SK-N-SH (cell line): ENCODE results near the gene ATXN7. TPM values are rescaled to one million over a fixed set of nuclear protein-coding genes. Genes with fewer than 3 reads are reported as not detected.

ENCODE experiments used
- CTCF ChIA-PET: fragments of 300-600, 350-600 bp; formaldehyde crosslinking; extraction: SDS; loops from one replicate; lab custom pipeline; 2021; lab: Yijun Ruan, JAX
- POLR2A ChIA-PET: fragments of 350-600 bp; sonication (Branson Sonifier 250); formaldehyde crosslinking; extraction: SDS; loops from one replicate; lab custom pipeline; 2020; ENCODE audit warnings: antibody characterized with exemption, inconsistent platforms; lab: Yijun Ruan, JAX
- DNase-seq: peaks from one replicate; pipeline ENCODE4 v3.0.0; 2012
- H2AFZ ChIP-seq: fragments of 200-600 bp; sonication (generic); 2 replicates; pipeline ENCODE4 v1.8.1; 2016; ENCODE audit warnings: antibody characterized with exemption, mild to moderate bottlenecking, low read depth
- H3F3A ChIP-seq: fragments of 200-600 bp; sonication (generic); replicated peaks from 2 replicates; pipeline ENCODE3; 2016; ENCODE audit warnings: antibody characterized with exemption, mild to moderate bottlenecking; ENCODE audit not compliant: insufficient read depth
- H3K27ac ChIP-seq, 2 experiments: fragments of 200-500 bp in 1 of 2; fragments of 200-600 bp in 1 of 2; sonication (Bioruptor generic) in 1 of 2; sonication (generic), shearing (Covaris generic) in 1 of 2; 2 replicates each; pipeline versions ENCODE4 v1.5.1 to v1.6.1; 2014 to 2016; ENCODE audit warnings: low read depth in 2 of 2, inconsistent platforms in 1 of 2, low read length in 1 of 2, mild to moderate bottlenecking in 1 of 2, mixed read lengths in 1 of 2
- H3K27me3 ChIP-seq: fragments of 200-600 bp; sonication (generic), shearing (Covaris generic); 2 replicates; pipeline ENCODE4 v1.6.1; 2016; ENCODE audit warnings: mixed run types; ENCODE audit not compliant: insufficient read depth
- H3K36me3 ChIP-seq, 2 experiments: fragments of 200-500 bp in 1 of 2; fragments of 200-600 bp in 1 of 2; sonication (Bioruptor generic) in 1 of 2; sonication (generic) in 1 of 2; replicated peaks in 1 of 2; 2 replicates each; pipeline versions ENCODE3 to v1.5.1; 2014 to 2016; ENCODE audit warnings: low read length in 1 of 2, mild to moderate bottlenecking in 1 of 2; ENCODE audit not compliant: insufficient read depth in 2 of 2, control insufficient read depth in 1 of 2
- H3K4me1 ChIP-seq, 2 experiments: fragments of 200-500 bp in 1 of 2; fragments of 200-600 bp in 1 of 2; sonication (Bioruptor generic) in 1 of 2; sonication (generic), shearing (Covaris generic) in 1 of 2; 2 replicates each; pipeline versions ENCODE4 v1.5.1 to v1.6.1; 2014 to 2016; ENCODE audit warnings: low read depth in 1 of 2, low read length in 1 of 2, mixed run types in 1 of 2; ENCODE audit not compliant: insufficient read depth in 2 of 2, control insufficient read depth in 1 of 2
- H3K4me2 ChIP-seq: fragments of 200-600 bp; sonication (generic), shearing (Covaris generic); 2 replicates; pipeline ENCODE4 v1.6.1; 2017; ENCODE audit warnings: mixed run types
- H3K4me3 ChIP-seq, 2 experiments: fragments of 200-500 bp in 1 of 2; fragments of 200-600 bp in 1 of 2; sonication (Bioruptor generic) in 1 of 2; sonication (generic), shearing (Covaris generic) in 1 of 2; 2 replicates each; pipeline versions ENCODE4 v1.5.1 to v1.8.1; 2014 to 2016; ENCODE audit warnings: low read depth in 2 of 2, inconsistent platforms in 1 of 2, low read length in 1 of 2, mild to moderate bottlenecking in 1 of 2, mixed read lengths in 1 of 2, moderate library complexity in 1 of 2
- H3K79me2 ChIP-seq: fragments of 200-600 bp; sonication (generic); 2 replicates; pipeline ENCODE4 v1.8.1; 2017; ENCODE audit warnings: mild to moderate bottlenecking; ENCODE audit not compliant: insufficient read depth
- H3K9ac ChIP-seq: fragments of 200-600 bp; sonication (generic); 2 replicates; pipeline ENCODE4 v1.6.1; 2017; ENCODE audit warnings: mixed run types
- H3K9me2 ChIP-seq: fragments of 200-600 bp; sonication (generic); 2 replicates; pipeline ENCODE4 v1.6.1; 2017; ENCODE audit warnings: mixed run types
- H3K9me3 ChIP-seq: fragments of 200-600 bp; sonication (generic); 2 replicates; pipeline ENCODE4 v1.6.1; 2017; ENCODE audit warnings: mixed run types, mild to moderate bottlenecking, moderate library complexity
- H4K20me1 ChIP-seq: fragments of 200-600 bp; sonication (generic); 2 replicates; pipeline ENCODE4 v1.6.1; 2017; ENCODE audit warnings: mild to moderate bottlenecking, mixed run types; ENCODE audit not compliant: insufficient read depth
- CTCF ChIP-seq: fragments of 200-600 bp; sonication (generic); IDR thresholded peaks from 2 replicates; pipeline ENCODE4 v1.6.1; 2017; ENCODE audit warnings: antibody characterized with exemption, mild to moderate bottlenecking, moderate library complexity
- ELF1 ChIP-seq: IDR thresholded peaks from 2 replicates; pipeline ENCODE4 v1.4.0; 2012
- NRF1 ChIP-seq: IDR thresholded peaks from 2 replicates; pipeline ENCODE4 v1.6.1; 2012; ENCODE audit warnings: low read depth, mild to moderate bottlenecking, low read length
- PBX3 ChIP-seq: IDR thresholded peaks from 2 replicates; pipeline ENCODE4; 2012
- RAD21 ChIP-seq: IDR thresholded peaks from 2 replicates; pipeline ENCODE4 v1.6.1; 2012; ENCODE audit warnings: mild to moderate bottlenecking, low read length
- RXRA ChIP-seq: IDR thresholded peaks from 2 replicates; pipeline ENCODE4 v1.4.0; 2012; ENCODE audit warnings: low read depth, mild to moderate bottlenecking, borderline replicate concordance
- TEAD4 ChIP-seq: IDR thresholded peaks from 2 replicates; pipeline ENCODE4 v1.4.0; 2012; ENCODE audit warnings: mild to moderate bottlenecking, borderline replicate concordance; ENCODE audit not compliant: insufficient read depth
- USF1 ChIP-seq: IDR thresholded peaks from 2 replicates; pipeline ENCODE4 v1.4.0; 2012; ENCODE audit warnings: low read depth, borderline replicate concordance
- USF2 ChIP-seq: fragments of 150-350 bp; IDR thresholded peaks from 2 replicates; pipeline ENCODE4 v1.6.1; 2017; ENCODE audit warnings: antibody characterized with exemption, low read length, low read depth, borderline replicate concordance
- YY1 ChIP-seq: IDR thresholded peaks from 2 replicates; pipeline ENCODE4 v1.4.0; 2012; ENCODE audit warnings: low read depth, mild to moderate bottlenecking
- WGBS: methylation state at CpG from one replicate; pipeline ENCODE4 v1.1.6; 2017; ENCODE audit warnings: low lambda C conversion rate; 5-methylcytosine and 5-hydroxymethylcytosine counted together
- polyA plus RNA-seq, 3 experiments: library from polyadenylated mRNA; depleted of rRNA; stranded (reverse); fragments of >200 nt; gene quantifications; 2 replicates each; pipeline ENCODE4 v1.2.3, GENCODE V29; 2012
- TF ChIP-seq, protein P1 (sequence below): fragments of 150-350 bp; IDR thresholded peaks from 2 replicates; pipeline ENCODE4 v1.6.1; 2016; ENCODE audit warnings: mild to moderate bottlenecking, low read depth, low read length
- TF ChIP-seq, protein P2 (sequence below): IDR thresholded peaks from 2 replicates; pipeline ENCODE4 v1.6.1; 2012; ENCODE audit warnings: mild to moderate bottlenecking, low read depth, low read length, moderate library complexity

The ATXN7 gene
- polyA plus RNA-seq, 1 of the 3 experiments (the other 2 are of a cell fraction), result 6.2 TPM

GRCh38 chr3:63969876-63970275 lies 106.2 kb downstream of the ATXN7 start (continued):
- TF ChIP-seq, protein P1, sequence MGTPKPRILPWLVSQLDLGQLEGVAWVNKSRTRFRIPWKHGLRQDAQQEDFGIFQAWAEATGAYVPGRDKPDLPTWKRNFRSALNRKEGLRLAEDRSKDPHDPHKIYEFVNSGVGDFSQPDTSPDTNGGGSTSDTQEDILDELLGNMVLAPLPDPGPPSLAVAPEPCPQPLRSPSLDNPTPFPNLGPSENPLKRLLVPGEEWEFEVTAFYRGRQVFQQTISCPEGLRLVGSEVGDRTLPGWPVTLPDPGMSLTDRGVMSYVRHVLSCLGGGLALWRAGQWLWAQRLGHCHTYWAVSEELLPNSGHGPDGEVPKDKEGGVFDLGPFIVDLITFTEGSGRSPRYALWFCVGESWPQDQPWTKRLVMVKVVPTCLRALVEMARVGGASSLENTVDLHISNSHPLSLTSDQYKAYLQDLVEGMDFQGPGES, result no peak
- TF ChIP-seq RXRA, result no peak
- TF ChIP-seq, protein P2, sequence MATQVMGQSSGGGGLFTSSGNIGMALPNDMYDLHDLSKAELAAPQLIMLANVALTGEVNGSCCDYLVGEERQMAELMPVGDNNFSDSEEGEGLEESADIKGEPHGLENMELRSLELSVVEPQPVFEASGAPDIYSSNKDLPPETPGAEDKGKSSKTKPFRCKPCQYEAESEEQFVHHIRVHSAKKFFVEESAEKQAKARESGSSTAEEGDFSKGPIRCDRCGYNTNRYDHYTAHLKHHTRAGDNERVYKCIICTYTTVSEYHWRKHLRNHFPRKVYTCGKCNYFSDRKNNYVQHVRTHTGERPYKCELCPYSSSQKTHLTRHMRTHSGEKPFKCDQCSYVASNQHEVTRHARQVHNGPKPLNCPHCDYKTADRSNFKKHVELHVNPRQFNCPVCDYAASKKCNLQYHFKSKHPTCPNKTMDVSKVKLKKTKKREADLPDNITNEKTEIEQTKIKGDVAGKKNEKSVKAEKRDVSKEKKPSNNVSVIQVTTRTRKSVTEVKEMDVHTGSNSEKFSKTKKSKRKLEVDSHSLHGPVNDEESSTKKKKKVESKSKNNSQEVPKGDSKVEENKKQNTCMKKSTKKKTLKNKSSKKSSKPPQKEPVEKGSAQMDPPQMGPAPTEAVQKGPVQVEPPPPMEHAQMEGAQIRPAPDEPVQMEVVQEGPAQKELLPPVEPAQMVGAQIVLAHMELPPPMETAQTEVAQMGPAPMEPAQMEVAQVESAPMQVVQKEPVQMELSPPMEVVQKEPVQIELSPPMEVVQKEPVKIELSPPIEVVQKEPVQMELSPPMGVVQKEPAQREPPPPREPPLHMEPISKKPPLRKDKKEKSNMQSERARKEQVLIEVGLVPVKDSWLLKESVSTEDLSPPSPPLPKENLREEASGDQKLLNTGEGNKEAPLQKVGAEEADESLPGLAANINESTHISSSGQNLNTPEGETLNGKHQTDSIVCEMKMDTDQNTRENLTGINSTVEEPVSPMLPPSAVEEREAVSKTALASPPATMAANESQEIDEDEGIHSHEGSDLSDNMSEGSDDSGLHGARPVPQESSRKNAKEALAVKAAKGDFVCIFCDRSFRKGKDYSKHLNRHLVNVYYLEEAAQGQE, result no peak

- TF ChIP-seq, protein P2, result no peak
- no peak for TF ChIP-seq NRF1
- TF ChIP-seq USF2, result no peak
- no peak for TF ChIP-seq TEAD4
- no peak for TF ChIP-seq YY1
- no peak for TF ChIP-seq RAD21
- TF ChIP-seq CTCF, result no peak
- TF ChIP-seq PBX3, result no peak
- no peak for TF ChIP-seq ELF1
- TF ChIP-seq, protein P1, result no peak
- no peak for TF ChIP-seq USF1
- Histone ChIP-seq H3K79me2 (peaks cover 76% of the 10 kb centered on the region), H3K4me2 (no peak overlapping the region), H3K36me3 (peaks cover 11 to 14% of the 10 kb centered on the region in 2 experiments), H2AFZ (no peak overlapping the region), H4K20me1 (peaks cover 15% of the 10 kb centered on the region), H3K9ac (no peak overlapping the region), H3K27ac (no peak overlapping the region), H3K9me2 (no peaks in the 10 kb centered on the region), H3K9me3 (no peaks in the 10 kb centered on the region), H3K4me3 (no peak overlapping the region), H3K4me1 (peaks cover 14 to 15% of the 10 kb centered on the region in 2 experiments; a peak in 3 of 4 replicates), H3F3A (no peaks in the 10 kb centered on the region), H3K27me3 (no peaks in the 10 kb centered on the region)
- ChIA-PET CTCF (interaction anchor here (1.0 to 4.6 kb wide), 5 partner anchors 9 to 1416 kb away, joined by 3 to 20 read pairs (median 4); no protein-coding TSS in a partner anchor), POLR2A (no interaction called here)
- no peak for DNase-seq
- WGBS, result 87% methylated on average over 11 of the region's 11 CpGs
These were observed 107.2 kb downstream of the ATXN7 start for GRCh38 chr3:63970631-63971475.
